Gastrocnemius medialis (tissue), 4 donors: ENCODE data around the gene MKNK2. TPM values are rescaled to one million over a fixed set of nuclear protein-coding genes. Genes with fewer than 3 reads are reported as not detected.
"Not testable (repeated sequence)": the region's sequence is repeated elsewhere in the genome, so short reads cannot be mapped to it uniquely, and the experiment has no call there.

Source experiments
- ATAC-seq, 2 donors: fragments of 150-250 bp; one replicate each; pipeline ENCODE4 v1.9.1; 2016
- DNase-seq, 2 donors: peaks; one replicate each; pipeline ENCODE4 v3.0.0-alpha.2; 2019
- H3K27ac ChIP-seq, 4 donors: fragments of 200-600 bp; sonication (generic); 1 replicate in 1 of 4; 2 replicates in 3 of 4; pipeline ENCODE4 v1.5.1; 2016 to 2018; ENCODE audit warnings: mild to moderate bottlenecking in 2 of 4, moderate library complexity in 1 of 4
- H3K27me3 ChIP-seq, 3 donors: fragments of 200-600 bp; sonication (generic) in 2 of 3; 1 replicate in 1 of 3; 2 replicates in 2 of 3; pipeline versions ENCODE4 v1.5.1 to v1.6.0; 2016 to 2019; ENCODE audit warnings: mild to moderate bottlenecking in 1 of 3, moderate library complexity in 1 of 3
- H3K36me3 ChIP-seq, 2 donors: fragments of 200-600 bp; sonication (generic) in 1 of 2; one replicate each; pipeline ENCODE4 v1.5.1; 2017 to 2018
- H3K4me1 ChIP-seq, 2 donors: fragments of 200-600 bp; sonication (generic) in 1 of 2; one replicate each; pipeline ENCODE4 v1.5.1; 2016 to 2017; ENCODE audit warnings: mild to moderate bottlenecking in 2 of 2
- H3K4me3 ChIP-seq, 4 donors: fragments of 200-600 bp; sonication (generic) in 3 of 4; 1 replicate in 1 of 4; 2 replicates in 3 of 4; pipeline ENCODE4 v1.5.1; 2016 to 2019; ENCODE audit warnings: mild to moderate bottlenecking in 2 of 4
- H3K9me3 ChIP-seq, 3 donors: fragments of 200-600 bp; sonication (generic) in 2 of 3; 1 replicate in 1 of 3; 2 replicates in 2 of 3; pipeline ENCODE4 v1.5.1; 2016 to 2019
- POLR2A ChIP-seq, 2 donors: fragments of 450-650 bp; IDR thresholded peaks; one replicate each; pipeline ENCODE4 v1.6.1; 2017; ENCODE audit warnings: antibody characterized with exemption in 2 of 2, mild to moderate bottlenecking in 2 of 2, moderate library complexity in 2 of 2
- in situ Hi-C, 4 donors: fragments of 200-750 bp; cut with MboI; loops; one replicate each; pipeline versions ENCODE4 v1.15.0 to v1.8.0; 2017; ENCODE audit warnings: low sequenced_read_pairs in 4 of 4
- intact Hi-C: fragments of 100-400 bp; cut with DNase I; formaldehyde crosslinking; loops from one replicate; pipeline ENCODE4 v1.15.1; 2023; ENCODE audit warnings: low total_unique reads
- total RNA-seq, 4 donors: library from RNA; depleted of rRNA; stranded (reverse); fragments of >200 nt; gene quantifications; one replicate each; pipeline versions ENCODE4 v1.1.0 to v1.2.3, GENCODE V29; 2016
- TF ChIP-seq, protein P1 (sequence below), 5 experiments: fragments of 450-650 bp in 3 of 5; fragments of 200-600 bp in 2 of 5; sonication (generic) in 2 of 5; IDR thresholded peaks in 4 of 5; conservative IDR thresholded peaks in 1 of 5; 1 replicate in 4 of 5; 2 replicates in 1 of 5; pipeline ENCODE4 v1.5.1; 2016 to 2019; ENCODE audit warnings: antibody characterized with exemption in 5 of 5, mild to moderate bottlenecking in 3 of 5, moderate library complexity in 3 of 5

The MKNK2 gene
- total RNA-seq, 4 donors from 2014 or later: 1,858 to 2,149 (median 1,965) TPM

DNA sequence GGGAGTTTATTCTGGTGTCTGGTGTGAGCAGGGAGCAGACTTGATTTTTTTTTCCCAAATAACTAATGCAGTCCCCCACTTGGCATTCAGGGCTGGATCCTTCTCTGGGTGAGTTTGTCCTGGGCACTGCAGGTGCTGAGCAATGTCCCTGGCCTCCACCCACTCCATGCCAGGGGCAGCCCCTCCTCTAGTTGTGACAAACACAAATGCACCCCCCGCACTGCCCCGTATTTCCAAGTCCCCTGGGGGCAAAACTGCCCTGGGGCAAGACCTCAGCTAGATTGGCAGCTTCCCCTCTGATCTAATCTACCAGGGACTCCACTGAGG lies 38.6 kb upstream of the MKNK2 start:
- Histone ChIP-seq H3K4me1 (peaks cover 47 to 66% of the 10 kb centered on the region in 2 donors), H3K4me3 (no peak overlapping the region), H3K27me3 (no peaks in the 10 kb centered on the region), H3K9me3 (no peaks in the 10 kb centered on the region), H3K27ac (peak overlapping the region; percentile 61 to 86 (median 76)), H3K36me3 (no peaks in the 10 kb centered on the region)
- TF ChIP-seq, protein P1, sequence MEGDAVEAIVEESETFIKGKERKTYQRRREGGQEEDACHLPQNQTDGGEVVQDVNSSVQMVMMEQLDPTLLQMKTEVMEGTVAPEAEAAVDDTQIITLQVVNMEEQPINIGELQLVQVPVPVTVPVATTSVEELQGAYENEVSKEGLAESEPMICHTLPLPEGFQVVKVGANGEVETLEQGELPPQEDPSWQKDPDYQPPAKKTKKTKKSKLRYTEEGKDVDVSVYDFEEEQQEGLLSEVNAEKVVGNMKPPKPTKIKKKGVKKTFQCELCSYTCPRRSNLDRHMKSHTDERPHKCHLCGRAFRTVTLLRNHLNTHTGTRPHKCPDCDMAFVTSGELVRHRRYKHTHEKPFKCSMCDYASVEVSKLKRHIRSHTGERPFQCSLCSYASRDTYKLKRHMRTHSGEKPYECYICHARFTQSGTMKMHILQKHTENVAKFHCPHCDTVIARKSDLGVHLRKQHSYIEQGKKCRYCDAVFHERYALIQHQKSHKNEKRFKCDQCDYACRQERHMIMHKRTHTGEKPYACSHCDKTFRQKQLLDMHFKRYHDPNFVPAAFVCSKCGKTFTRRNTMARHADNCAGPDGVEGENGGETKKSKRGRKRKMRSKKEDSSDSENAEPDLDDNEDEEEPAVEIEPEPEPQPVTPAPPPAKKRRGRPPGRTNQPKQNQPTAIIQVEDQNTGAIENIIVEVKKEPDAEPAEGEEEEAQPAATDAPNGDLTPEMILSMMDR (IDR thresholded peaks at IDR 0.05 in 4 of 5, conservative IDR thresholded peaks at IDR 0.05 in 1 of 5): no peak
- DNase-seq (no peak), ATAC-seq (no peak)
- in situ Hi-C loops (no loop called here), intact Hi-C loops (loop anchor here (10.0 kb wide), 2 partner anchors 945 to 1975 kb away; partner anchors contain the start of gene ZBTB7A)

GRCh38 chr19:2089001-2089711 lies 38.1 kb upstream of the MKNK2 start:
- DNase-seq (no peak), ATAC-seq (no peak)
- TF ChIP-seq POLR2A (IDR thresholded peaks at IDR 0.05): no peak
- TF ChIP-seq, protein P1 (IDR thresholded peaks at IDR 0.05 in 4 of 5, conservative IDR thresholded peaks at IDR 0.05 in 1 of 5): no peak
- H3K27ac ChIP-seq: peak overlapping the region; percentile 61 to 86 (median 76)
- in situ Hi-C loops (no loop called here), intact Hi-C loops (no loop called here)
- H3K27me3 ChIP-seq: no peaks in the 10 kb centered on the region
- no peaks in the 10 kb centered on the region for H3K36me3 ChIP-seq
- H3K9me3 ChIP-seq: no peaks in the 10 kb centered on the region
- H3K4me1 ChIP-seq: peaks cover 44 to 62% of the 10 kb centered on the region in 2 donors
- no peak overlapping the region for H3K4me3 ChIP-seq

- H3K36me3 ChIP-seq: no peaks in the 10 kb centered on the region
- in situ Hi-C loops (no loop called here), intact Hi-C loops (no loop called here)
- no peak overlapping the region for H3K4me3 ChIP-seq
- no peak for TF ChIP-seq POLR2A (IDR thresholded peaks at IDR 0.05)
- TF ChIP-seq, protein P1 (IDR thresholded peaks at IDR 0.05 in 4 of 5, conservative IDR thresholded peaks at IDR 0.05 in 1 of 5): no peak
- DNase-seq (no peak), ATAC-seq (no peak)
- no peaks in the 10 kb centered on the region for H3K9me3 ChIP-seq
- peaks cover 36 to 54% of the 10 kb centered on the region in 2 donors for H3K4me1 ChIP-seq
- no peaks in the 10 kb centered on the region for H3K27me3 ChIP-seq
- peak overlapping the region; percentile 60 to 78 (median 71) for H3K27ac ChIP-seq
Observed at GRCh38 chr19:2087621-2088100, 36.6 kb upstream of the MKNK2 start.

- in situ Hi-C loops, intact Hi-C loops, H3K9me3 ChIP-seq, H3K27me3 ChIP-seq, H3K36me3 ChIP-seq, H3K4me3 ChIP-seq: not testable (repeated sequence)
- ATAC-seq: peak; percentile 79
- peak in 1 of 2 donors; percentile 35 for TF ChIP-seq POLR2A (IDR thresholded peaks at IDR 0.05)
- peak; percentile 59 to 86 for DNase-seq
- Histone ChIP-seq H3K27ac (peak overlapping the region; percentile 60 to 78 (median 71)), H3K4me1 (peaks cover 32 to 47% of the 10 kb centered on the region in 2 donors)
Observed at GRCh38 chr19:2086695-2087620, 35.9 kb upstream of the MKNK2 start.
